Hematopoietic multipotent progenitor cell treated with erythropoietin and hydrocortisone succinate and interleukin-3 and kit ligand, for 17 days (in vitro differentiated cells): ENCODE results near the gene GSTP1.
"Not testable (repeated sequence)": the region's sequence is repeated elsewhere in the genome, so short reads cannot be mapped to it uniquely, and the experiment has no call there.

Source experiments
- DNase-seq: peaks from one replicate; pipeline ENCODE4 v3.0.0-alpha.2; 2015; ENCODE audit warnings: low spot score

The GSTP1 gene

GRCh38 chr11:67597458-67597857 lies 13.8 kb downstream of the GSTP1 start:
- not testable (repeated sequence) for DNase-seq

- DNase-seq, result not testable (repeated sequence)
These were observed 14.4 kb downstream of the GSTP1 start for GRCh38 chr11:67597963-67598362.

GRCh38 chr11:67599149-67599548 lies 15.5 kb downstream of the GSTP1 start:
- DNase-seq, result no peak

- no peak for DNase-seq
These were observed 16.9 kb downstream of the GSTP1 start for GRCh38 chr11:67600324-67601029.

- DNase-seq, result no peak
These were observed 17.5 kb downstream of the GSTP1 start for GRCh38 chr11:67601098-67601497.

- not testable (repeated sequence) for DNase-seq
These were observed 20.5 kb downstream of the GSTP1 start for GRCh38 chr11:67604119-67604518.

- no peak for DNase-seq
These were observed 21.2 kb downstream of the GSTP1 start for GRCh38 chr11:67604815-67605214.

- DNase-seq, result no peak
These were observed 21.8 kb downstream of the GSTP1 start for GRCh38 chr11:67605231-67606011.

GRCh38 chr11:67606093-67606491 lies 22.5 kb downstream of the GSTP1 start:
- no peak for DNase-seq

GRCh38 chr11:67606492-67607295 lies 23.1 kb downstream of the GSTP1 start, which contains the start of gene NDUFV1:
Gene NDUFV1 (plus strand): TSS chr11:67606936. CDS start chr11:67607005, 69 bp downstream.
- DNase-seq, result peak; percentile 93

- DNase-seq, result no peak
These were observed 23.9 kb downstream of the GSTP1 start for GRCh38 chr11:67607507-67607906.

- no peak for DNase-seq
These were observed 24.9 kb downstream of the GSTP1 start for GRCh38 chr11:67608486-67608885.

GRCh38 chr11:67609316-67609715 lies 25.7 kb downstream of the GSTP1 start:
- DNase-seq, result no peak

- DNase-seq, result no peak
These were observed 26.8 kb downstream of the GSTP1 start for GRCh38 chr11:67610302-67610868.

- DNase-seq, result no peak
These were observed 27.6 kb downstream of the GSTP1 start for GRCh38 chr11:67611165-67611564.

GRCh38 chr11:67611704-67612587 lies 28.3 kb downstream of the GSTP1 start:
- DNase-seq, result no peak

- no peak for DNase-seq
These were observed 29.1 kb downstream of the GSTP1 start for GRCh38 chr11:67612751-67613150.

- no peak for DNase-seq
These were observed 29.8 kb downstream of the GSTP1 start for GRCh38 chr11:67613313-67613959.

- peak; percentile 60 for DNase-seq
These were observed 30.5 kb downstream of the GSTP1 start for GRCh38 chr11:67613960-67614715.
